Astrocyte of the spinal cord (primary cell): ENCODE data around the gene C8B.

ENCODE experiments used
- DNase-seq: peaks from one replicate; pipeline ENCODE4 v3.0.0; 2011; ENCODE audit warnings: low read depth, low spot score
- H3K4me3 ChIP-seq: 2 replicates; pipeline ENCODE4 v1.5.1; 2011; ENCODE audit warnings: low read depth, mild to moderate bottlenecking, low read length, moderate library complexity
- in situ Hi-C: cut with HindIII; loops from 2 replicates; pipeline ENCODE4 v1.10.0; 2017; ENCODE audit warnings: low sequenced_read_pairs
- TF ChIP-seq, protein P1 (sequence below): IDR thresholded peaks from 2 replicates; pipeline ENCODE4 v1.5.1; 2012; ENCODE audit warnings: low read depth, mild to moderate bottlenecking, low read length, inconsistent platforms

Gene C8B

DNA sequence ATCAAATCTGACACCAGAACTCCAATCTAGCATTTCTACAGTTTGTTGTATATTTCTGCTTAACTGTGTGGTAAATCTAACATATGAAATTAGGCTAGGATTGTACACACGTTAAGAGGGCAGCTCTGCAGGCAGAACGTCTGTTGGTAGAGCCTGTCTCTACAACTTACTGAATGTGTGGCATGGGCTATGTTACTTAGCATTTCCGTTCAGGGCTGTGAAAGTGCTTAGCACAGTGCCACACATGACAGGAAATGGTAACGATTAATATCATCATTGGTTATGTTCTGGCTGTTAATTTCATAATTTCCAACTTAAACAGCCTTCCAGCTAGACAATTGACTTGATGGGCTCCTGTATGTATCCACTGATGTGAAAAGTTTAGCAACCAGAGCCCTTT, 9.6 kb upstream of the C8B start:
- TF ChIP-seq, protein P1, sequence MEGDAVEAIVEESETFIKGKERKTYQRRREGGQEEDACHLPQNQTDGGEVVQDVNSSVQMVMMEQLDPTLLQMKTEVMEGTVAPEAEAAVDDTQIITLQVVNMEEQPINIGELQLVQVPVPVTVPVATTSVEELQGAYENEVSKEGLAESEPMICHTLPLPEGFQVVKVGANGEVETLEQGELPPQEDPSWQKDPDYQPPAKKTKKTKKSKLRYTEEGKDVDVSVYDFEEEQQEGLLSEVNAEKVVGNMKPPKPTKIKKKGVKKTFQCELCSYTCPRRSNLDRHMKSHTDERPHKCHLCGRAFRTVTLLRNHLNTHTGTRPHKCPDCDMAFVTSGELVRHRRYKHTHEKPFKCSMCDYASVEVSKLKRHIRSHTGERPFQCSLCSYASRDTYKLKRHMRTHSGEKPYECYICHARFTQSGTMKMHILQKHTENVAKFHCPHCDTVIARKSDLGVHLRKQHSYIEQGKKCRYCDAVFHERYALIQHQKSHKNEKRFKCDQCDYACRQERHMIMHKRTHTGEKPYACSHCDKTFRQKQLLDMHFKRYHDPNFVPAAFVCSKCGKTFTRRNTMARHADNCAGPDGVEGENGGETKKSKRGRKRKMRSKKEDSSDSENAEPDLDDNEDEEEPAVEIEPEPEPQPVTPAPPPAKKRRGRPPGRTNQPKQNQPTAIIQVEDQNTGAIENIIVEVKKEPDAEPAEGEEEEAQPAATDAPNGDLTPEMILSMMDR, result no peak
- no peak for DNase-seq
- in situ Hi-C loops, result no loop called here

DNA sequence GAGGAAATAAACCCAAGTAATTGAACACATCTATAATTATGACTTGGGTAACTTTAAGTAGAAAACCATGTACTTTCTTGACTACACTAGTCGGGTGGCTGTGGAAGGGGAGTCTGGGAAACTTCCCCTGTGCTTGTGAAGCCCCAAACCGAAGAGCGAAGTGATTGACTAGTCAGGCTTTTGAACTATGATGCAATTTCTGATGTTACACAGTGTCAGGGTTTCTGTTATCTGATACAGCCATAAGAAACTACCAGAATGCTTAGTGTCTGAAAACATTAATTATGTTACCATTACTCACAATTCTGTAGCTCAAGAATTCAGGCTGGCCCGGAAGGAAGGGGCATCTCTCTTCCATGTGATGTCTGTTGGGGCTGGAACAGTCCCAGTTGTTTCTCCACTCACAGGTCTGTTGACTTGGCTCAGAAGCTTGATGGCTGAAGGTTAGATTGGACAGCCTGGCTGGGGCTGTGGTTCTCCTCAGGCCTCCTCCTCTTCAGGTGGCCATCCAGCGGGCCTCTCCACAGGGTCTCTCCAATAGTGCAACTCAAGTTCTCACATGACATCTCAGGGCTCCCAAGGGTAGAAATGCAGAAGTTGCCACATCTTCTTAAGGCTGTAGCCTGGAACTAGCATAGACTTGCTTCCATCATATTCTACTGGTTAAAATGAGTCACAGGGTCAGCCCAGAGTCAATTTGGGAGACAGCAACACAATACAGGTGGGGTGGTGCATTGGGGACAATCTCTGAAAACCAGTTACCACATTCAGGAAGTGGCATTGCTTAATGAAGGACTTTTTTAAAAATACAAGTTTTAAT, 8.3 kb upstream of the C8B start:
- in situ Hi-C loops, result no loop called here
- no peak overlapping the region for H3K4me3 ChIP-seq
- DNase-seq, result no peak
- TF ChIP-seq, protein P1, result no peak

More for the DNA sequence above, 9.6 kb upstream of the C8B start:
- H3K4me3 ChIP-seq, result no peak overlapping the region

DNA sequence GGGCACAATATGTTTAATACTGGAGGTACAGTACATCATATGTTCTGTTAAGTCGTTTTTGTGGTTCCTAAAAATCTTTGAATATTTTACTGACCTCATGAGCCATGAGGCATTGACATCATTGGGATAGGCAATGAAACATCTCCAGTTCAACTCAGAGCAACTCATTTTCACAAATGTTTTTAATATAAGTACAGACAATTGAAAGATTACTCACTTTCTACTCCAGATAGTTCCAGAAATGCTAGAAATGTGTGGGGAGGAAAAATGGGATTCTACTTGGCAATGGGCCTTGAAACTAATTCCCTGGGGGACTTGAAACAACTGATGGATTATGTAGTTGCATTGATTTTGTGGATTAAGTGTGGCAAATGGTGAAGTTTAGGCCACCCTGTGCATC, 7.2 kb upstream of the C8B start:
- no peak for DNase-seq
- in situ Hi-C loops, result no loop called here
- no peak overlapping the region for H3K4me3 ChIP-seq
- TF ChIP-seq, protein P1, result no peak

DNA sequence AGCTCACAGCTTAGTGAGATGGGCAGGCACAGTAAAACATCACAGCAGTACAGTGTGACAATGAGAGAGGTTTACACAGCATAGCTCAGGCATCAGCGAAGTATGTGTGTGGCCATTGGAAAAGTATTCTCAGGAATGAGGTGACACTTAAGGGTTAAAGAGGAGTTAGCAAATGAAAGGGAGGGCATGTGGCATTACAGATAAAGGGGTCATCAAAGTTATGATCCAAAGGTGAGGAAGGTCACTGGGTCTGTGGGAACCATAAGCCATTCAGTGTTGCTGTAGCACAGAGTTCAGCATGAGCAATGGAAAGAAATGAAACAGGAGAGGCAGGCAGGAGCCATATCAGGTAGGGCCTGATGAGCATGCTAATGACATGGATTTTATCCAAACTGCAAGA, 4.5 kb upstream of the C8B start:
- H3K4me3 ChIP-seq, result no peak overlapping the region
- TF ChIP-seq, protein P1, result no peak
- no peak for DNase-seq
- in situ Hi-C loops, result no loop called here

DNA sequence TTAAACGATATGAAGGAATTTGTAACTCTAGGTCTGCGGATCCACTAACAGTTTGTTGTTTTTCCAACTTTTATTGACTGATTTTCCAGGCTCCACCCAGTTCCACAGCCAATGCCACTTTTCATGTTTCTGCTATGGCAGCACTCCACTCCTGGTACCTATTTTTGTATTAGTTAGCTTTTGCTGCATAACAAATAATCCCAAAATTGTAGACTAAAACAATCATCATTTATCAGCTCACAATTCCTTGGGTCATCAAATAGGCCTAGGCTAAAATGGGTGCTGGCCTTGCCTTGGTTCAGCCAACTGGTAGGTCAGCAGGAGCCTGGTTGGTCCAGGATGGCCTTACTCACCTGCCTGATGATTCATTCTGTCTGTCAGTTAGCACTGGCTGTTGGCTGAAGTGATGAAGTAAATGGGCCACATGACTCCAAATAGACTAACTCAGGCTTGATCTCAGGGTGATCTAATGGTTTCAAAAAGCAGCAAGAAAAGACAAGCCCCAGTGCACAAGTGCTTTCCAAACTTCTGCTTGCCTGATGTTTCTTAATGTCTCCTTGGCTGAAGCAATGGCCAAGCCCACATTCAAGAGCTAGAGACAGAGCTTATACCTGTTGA, 3.2 kb upstream of the C8B start:
- no peak overlapping the region for H3K4me3 ChIP-seq
- TF ChIP-seq, protein P1, result no peak
- in situ Hi-C loops, result no loop called here
- no peak for DNase-seq

DNA sequence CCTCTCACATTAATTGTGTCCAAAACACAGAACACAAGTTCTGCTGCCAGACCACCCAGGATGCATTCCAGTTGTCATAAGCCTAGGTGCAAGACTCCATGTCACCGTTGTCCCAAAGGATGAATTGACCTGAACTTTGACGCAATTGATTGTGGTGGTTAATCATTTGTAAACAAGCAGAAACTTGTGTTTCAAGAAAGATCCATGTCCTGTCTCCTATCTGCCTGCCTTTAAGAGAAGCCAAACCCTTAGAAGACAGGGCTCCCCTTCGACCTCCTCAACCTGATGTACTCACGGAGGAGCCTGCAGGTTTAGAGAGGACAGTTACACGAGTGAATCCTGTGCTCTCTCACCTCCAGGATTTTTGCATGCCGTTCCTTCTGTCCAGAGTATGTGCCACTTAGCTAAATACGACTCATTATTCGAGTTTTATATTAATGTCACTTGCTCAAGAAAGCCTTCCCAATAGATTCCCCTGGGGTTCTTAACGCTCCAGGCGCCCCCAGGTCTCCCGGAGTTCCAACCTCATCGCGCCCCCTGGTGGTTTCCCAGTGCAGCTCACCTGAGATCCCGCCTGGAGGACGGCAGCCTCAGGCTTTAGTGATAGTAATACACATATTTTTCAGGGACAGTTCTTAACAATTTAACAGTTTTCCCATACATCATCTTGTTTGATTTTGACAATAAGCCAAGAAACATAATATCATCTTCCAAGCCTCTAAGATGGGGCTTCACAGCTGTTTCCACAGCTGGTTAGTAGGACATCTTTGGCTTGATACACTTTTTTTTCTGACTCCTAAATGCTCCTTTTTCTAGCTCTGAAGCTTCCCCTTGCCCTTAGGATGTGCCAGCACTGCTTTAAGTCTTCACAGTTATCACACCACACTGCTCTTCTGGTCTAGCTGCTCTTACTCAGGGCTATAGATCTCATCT, 2.4 kb upstream of the C8B start:
- TF ChIP-seq, protein P1, result peak; percentile 47
- H3K4me3 ChIP-seq, result no peak overlapping the region
- in situ Hi-C loops, result no loop called here
- DNase-seq, result no peak
